K562 (cell line): ENCODE data around the gene ITPR2. TPM values are rescaled to one million over a fixed set of nuclear protein-coding genes. Genes with fewer than 3 reads are reported as not detected.

Experiments
- ATAC-seq: fragments of 200-7000 bp; cut with Tn5 transposase; 3 replicates; pipeline ENCODE4 v1.9.1; 2020; ENCODE audit warnings: moderate library complexity
- BruUV-seq: library from RNA; stranded (reverse); fragments of 400-500 nt; replicated peaks from 2 replicates; lab custom pipeline; 2021; lab: Mats Ljungman, UMichigan
- CTCF ChIA-PET: fragments of 300-600 bp; formaldehyde crosslinking; extraction: SDS; loops from one replicate; lab custom pipeline; 2021; ENCODE audit warnings: low intra/inter-chr PET ratio; lab: Yijun Ruan, JAX
- POLR2A ChIA-PET: fragments of 300-600, 350-650 bp; sonication (Branson Sonifier 250); formaldehyde crosslinking; extraction: SDS; loops from one replicate; lab custom pipeline; 2021; ENCODE audit warnings: antibody characterized with exemption, inconsistent platforms; lab: Yijun Ruan, JAX
- DNase-seq, 4 experiments: peaks; one replicate each; pipeline versions ENCODE4 v3.0.0 to v3.0.0-alpha.2; 2011 to 2018; ENCODE audit warnings: low spot score in 3 of 4, mixed read lengths in 3 of 4; ENCODE audit errors: extremely low read depth in 1 of 4
- FAIRE-seq: peaks from 2 replicates; lab custom pipeline; 2011; peaks lifted over from hg19 to GRCh38; lab: Jason Lieb, UNC
- H2AFZ ChIP-seq: 2 replicates; pipeline ENCODE4 v1.6.0; 2011; ENCODE audit warnings: low read depth, low read length, control low read depth, inconsistent platforms
- H3K27ac ChIP-seq: fragments of 200-600 bp; 3 replicates; pipeline ENCODE4 v1.8.0; 2011; ENCODE audit warnings: low read depth, mild to moderate bottlenecking, control low read depth, inconsistent platforms, low read length, moderate library complexity, mixed read lengths; ENCODE audit errors: extremely low read depth
- H3K27me3 ChIP-seq, 2 experiments: fragments of 300-600 bp in 1 of 2; 2 replicates in 1 of 2; 3 replicates in 1 of 2; pipeline versions ENCODE4 v1.6.0 to v1.8.0; 2011; ENCODE audit warnings: inconsistent platforms in 2 of 2, low read length in 2 of 2, mild to moderate bottlenecking in 1 of 2, mixed read lengths in 1 of 2, moderate library complexity in 1 of 2; ENCODE audit not compliant: control insufficient read depth in 2 of 2, insufficient read depth in 2 of 2
- H3K36me3 ChIP-seq: fragments of 300-600 bp; 3 replicates; pipeline ENCODE4 v1.8.0; 2011; ENCODE audit warnings: mild to moderate bottlenecking, low read length, inconsistent platforms; ENCODE audit not compliant: control insufficient read depth, insufficient read depth
- H3K4me1 ChIP-seq, 2 experiments: fragments of 200-600 bp in 1 of 2; replicated peaks in 1 of 2; 2 replicates in 1 of 2; 3 replicates in 1 of 2; pipeline versions ENCODE4 v1.5.1 to v1.8.0; 2011; ENCODE audit warnings: inconsistent platforms in 2 of 2, low read length in 2 of 2, mild to moderate bottlenecking in 1 of 2, mixed read lengths in 1 of 2, moderate library complexity in 1 of 2; ENCODE audit not compliant: control insufficient read depth in 2 of 2, insufficient read depth in 2 of 2
- H3K4me2 ChIP-seq: 2 replicates; pipeline ENCODE4 v1.6.1; 2011; ENCODE audit warnings: low read length, control low read depth, inconsistent platforms, mixed read lengths; ENCODE audit not compliant: insufficient read depth
- H3K4me3 ChIP-seq: fragments of 200-600 bp; sonication (generic), shearing (Covaris generic); 2 replicates; pipeline ENCODE4 v1.5.1; 2016; ENCODE audit warnings: control low read depth, inconsistent platforms
- H3K79me2 ChIP-seq: fragments of 200-600 bp; 3 replicates; pipeline ENCODE4 v1.8.0; 2011; ENCODE audit warnings: low read length, inconsistent platforms; ENCODE audit not compliant: control insufficient read depth, insufficient read depth
- H3K9ac ChIP-seq, 2 experiments: 2 replicates each; pipeline versions ENCODE4 v1.6.0 to v1.6.1; 2011; ENCODE audit warnings: low read depth in 2 of 2, low read length in 2 of 2, control low read depth in 1 of 2, inconsistent platforms in 1 of 2, mild to moderate bottlenecking in 1 of 2, mixed read lengths in 1 of 2; ENCODE audit not compliant: insufficient read depth in 1 of 2
- H3K9me1 ChIP-seq: one replicate; pipeline ENCODE4 v1.6.0; 2011; ENCODE audit warnings: inconsistent platforms, mild to moderate bottlenecking, low read length, moderate library complexity; ENCODE audit not compliant: control insufficient read depth, insufficient read depth
- H3K9me3 ChIP-seq: replicated peaks from 2 replicates; pipeline ENCODE4 v1.5.1; 2011; ENCODE audit warnings: low read depth, low read length, inconsistent platforms; ENCODE audit not compliant: control insufficient read depth, insufficient read depth
- H4K20me1 ChIP-seq: replicated peaks from 2 replicates; pipeline ENCODE4 v1.6.1; 2011; ENCODE audit warnings: low read length, inconsistent platforms, mixed read lengths; ENCODE audit not compliant: control insufficient read depth, insufficient read depth
- FOXA1 ChIP-seq: fragments of 450-650 bp; IDR thresholded peaks from 2 replicates; pipeline ENCODE4 v1.6.1; 2016; ENCODE audit warnings: mild to moderate bottlenecking, borderline replicate concordance
- HLTF ChIP-seq: fragments of 450-650 bp; IDR thresholded peaks from 2 replicates; pipeline ENCODE4 v1.6.1; 2016
- IRF2 ChIP-seq: sonication (generic); formaldehyde crosslinking; IDR thresholded peaks from 2 replicates; pipeline ENCODE4 v1.8.1; 2022; ENCODE audit warnings: mild to moderate bottlenecking, missing genetic modification reagents
- MCM2 ChIP-seq: fragments of 450-650 bp; IDR thresholded peaks from 2 replicates; pipeline ENCODE4 v1.6.1; 2017; ENCODE audit warnings: low read depth, mild to moderate bottlenecking
- MED1 ChIP-seq: sonication (generic); formaldehyde crosslinking; IDR thresholded peaks from 2 replicates; pipeline ENCODE4 v1.8.1; 2023; ENCODE audit warnings: missing genetic modification reagents, borderline replicate concordance
- POLR2G ChIP-seq: fragments of 200-400 bp; formaldehyde crosslinking; IDR thresholded peaks from 2 replicates; pipeline ENCODE4 v1.6.1; 2017; ENCODE audit warnings: low read depth, mild to moderate bottlenecking, antibody characterized with exemption, low read length, moderate library complexity
- RBM25 ChIP-seq: fragments of 200-400 bp; formaldehyde crosslinking; IDR thresholded peaks from 2 replicates; pipeline ENCODE4 v1.6.1; 2018; ENCODE audit warnings: low read length, low read depth, moderate library complexity; ENCODE audit not compliant: severe bottlenecking
- STAG1 ChIP-seq: sonication (generic); formaldehyde crosslinking; IDR thresholded peaks from 2 replicates; pipeline ENCODE4 v1.5.0; 2020; ENCODE audit warnings: missing genetic modification reagents, borderline replicate concordance
- TAF15 ChIP-seq: fragments of 200-400 bp; formaldehyde crosslinking; IDR thresholded peaks from 2 replicates; pipeline ENCODE4 v1.6.1; 2017; ENCODE audit warnings: mild to moderate bottlenecking, low read depth, low read length, moderate library complexity
- ZBTB8A ChIP-seq: fragments of 450-650 bp; IDR thresholded peaks from 2 replicates; pipeline ENCODE4 v1.6.1; 2018; ENCODE audit warnings: mild to moderate bottlenecking, moderate library complexity; ENCODE audit not compliant: partially characterized antibody
- ZNF217 ChIP-seq: sonication (generic); formaldehyde crosslinking; IDR thresholded peaks from 2 replicates; pipeline ENCODE4 v1.8.0; 2022; ENCODE audit warnings: mild to moderate bottlenecking, missing genetic modification reagents
- WGBS: fragments of 100-300 bp; shearing (Covaris generic); methylation state at CpG from one replicate; pipeline ENCODE4 v1.1.6; 2016; ENCODE audit warnings: low coverage, mixed read lengths; ENCODE audit not compliant: insufficient coverage; ENCODE audit errors: missing lambda C conversion rate; 5-methylcytosine and 5-hydroxymethylcytosine counted together
- in situ Hi-C: fragments of 300-500 bp; cut with MboI; formaldehyde crosslinking; loops from 4 replicates; pipeline ENCODE4 v1.15.0; 2018; ENCODE audit warnings: inconsistent platforms, mixed read lengths
- intact Hi-C: fragments of 100-400 bp; cut with micrococcal nuclease; formaldehyde crosslinking; loops from 2 replicates; pipeline ENCODE4 v1.14.2; 2022
- polyA plus RNA-seq, 8 experiments: library from polyadenylated mRNA; depleted of rRNA in 4 of 8; stranded (reverse) in 5 of 8; unstranded in 3 of 8; fragments of >200 nt; fragmentation: Nextera tagmentation in 2 of 8; fragmentation: Illumina TruSeq in 1 of 8; extraction: Ambion mirVana in 2 of 8; extraction: Trizol in 1 of 8; gene quantifications; 2 replicates each; pipeline versions ENCODE4 v1.2.1 to v1.2.3, GENCODE V29; 2011 to 2014; ENCODE audit warnings: inconsistent platforms in 1 of 8, missing spikeins in 1 of 8
- total RNA-seq, 7 experiments: library from RNA; depleted of rRNA in 6 of 7; stranded (reverse); fragments of >200 nt in 6 of 7; fragmentation: Illumina TruSeq in 2 of 7; extraction: Trizol in 2 of 7; gene quantifications; 2 replicates each; pipeline versions ENCODE4 v1.2.1 to v1.2.3, GENCODE V29; 2011 to 2021; ENCODE audit warnings: low replicate concordance in 1 of 7
- TF ChIP-seq, protein P1 (sequence below): fragments of 250-450 bp; sonication (Bioruptor Pico); IDR thresholded peaks from 2 replicates; pipeline ENCODE4 v1.5.0; 2022; ENCODE audit warnings: mild to moderate bottlenecking

ITPR2 gene
- total and polyA plus RNA-seq, 9 of the 15 experiments (the other 6 are each of a cell fraction or from before 2014, with no cell fraction given) = 0.21 to 3.3 (median 0.95) TPM

GRCh38 chr12:26399381-26399780, 433.6 kb downstream of the ITPR2 start (continued):
- TF ChIP-seq STAG1 (CRISPR knock-in tag) (no peak), IRF2 (no peak), MED1 (CRISPR knock-in tag) (no peak)
- TF ChIP-seq, protein P1, sequence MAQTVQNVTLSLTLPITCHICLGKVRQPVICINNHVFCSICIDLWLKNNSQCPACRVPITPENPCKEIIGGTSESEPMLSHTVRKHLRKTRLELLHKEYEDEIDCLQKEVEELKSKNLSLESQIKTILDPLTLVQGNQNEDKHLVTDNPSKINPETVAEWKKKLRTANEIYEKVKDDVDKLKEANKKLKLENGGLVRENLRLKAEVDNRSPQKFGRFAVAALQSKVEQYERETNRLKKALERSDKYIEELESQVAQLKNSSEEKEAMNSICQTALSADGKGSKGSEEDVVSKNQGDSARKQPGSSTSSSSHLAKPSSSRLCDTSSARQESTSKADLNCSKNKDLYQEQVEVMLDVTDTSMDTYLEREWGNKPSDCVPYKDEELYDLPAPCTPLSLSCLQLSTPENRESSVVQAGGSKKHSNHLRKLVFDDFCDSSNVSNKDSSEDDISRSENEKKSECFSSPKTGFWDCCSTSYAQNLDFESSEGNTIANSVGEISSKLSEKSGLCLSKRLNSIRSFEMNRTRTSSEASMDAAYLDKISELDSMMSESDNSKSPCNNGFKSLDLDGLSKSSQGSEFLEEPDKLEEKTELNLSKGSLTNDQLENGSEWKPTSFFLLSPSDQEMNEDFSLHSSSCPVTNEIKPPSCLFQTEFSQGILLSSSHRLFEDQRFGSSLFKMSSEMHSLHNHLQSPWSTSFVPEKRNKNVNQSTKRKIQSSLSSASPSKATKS (CRISPR knock-in tag) = no peak
- TF ChIP-seq, all 486 proteins: peak for 0

DNA sequence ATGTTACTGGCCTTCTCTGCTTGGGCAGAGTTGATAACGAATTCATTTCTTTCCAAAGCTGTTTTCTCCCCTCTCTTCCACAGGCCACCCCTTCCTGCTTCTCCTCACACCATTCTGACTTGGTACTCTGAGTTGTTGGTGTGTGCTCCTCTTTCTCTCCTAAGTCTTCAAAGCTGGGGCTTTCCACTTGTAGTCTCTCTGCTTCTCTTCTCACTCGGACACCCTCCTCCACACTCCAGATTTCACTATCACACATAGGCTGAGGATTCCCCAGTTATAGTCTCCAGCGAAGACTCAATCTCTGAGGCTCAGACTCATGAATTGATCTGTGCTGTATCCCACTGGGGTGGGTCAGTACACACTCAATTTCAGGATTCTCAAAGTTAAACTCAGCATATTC, 436.6 kb downstream of the ITPR2 start:
- no peak for FAIRE-seq
- TF ChIP-seq HLTF (no peak), TAF15 (no peak), RBM25 (no peak), POLR2G (no peak), FOXA1 (no peak), ZBTB8A (no peak), ZNF217 (CRISPR knock-in tag) (no peak), MCM2 (no peak)
- TF ChIP-seq, all 486 proteins: peak for 0
- peaks cover 2 to 4% of the 10 kb centered on the region in 2 experiments; a peak in 1 of 5 replicates for H3K27me3 ChIP-seq
- WGBS = 0% methylated on average over 3 of the region's 3 CpGs
- POLR2A ChIA-PET = no interaction called here
- no peak overlapping the region for H3K4me3 ChIP-seq
- H2AFZ ChIP-seq = no peak overlapping the region
- H3K9me1 ChIP-seq = no peaks in the 10 kb centered on the region
- ATAC-seq (no peak), DNase-seq (no peak)
- H4K20me1 ChIP-seq = no peaks in the 10 kb centered on the region
- H3K27ac ChIP-seq = no peak overlapping the region
- H3K9me3 ChIP-seq = no peaks in the 10 kb centered on the region
- no peak overlapping the region for H3K9ac ChIP-seq
- intact Hi-C loops = no loop called here
- CTCF ChIA-PET = no interaction called here
- no peak overlapping the region for H3K4me2 ChIP-seq
- no peaks in the 10 kb centered on the region for H3K4me1 ChIP-seq
- no TSS peak for BruUV-seq
- in situ Hi-C loops = no loop called here
- no peaks in the 10 kb centered on the region for H3K36me3 ChIP-seq
- no peaks in the 10 kb centered on the region for H3K79me2 ChIP-seq
